CD4-positive, alpha-beta memory T cell (primary cell): ENCODE data around the gene RER1. TPM values are rescaled to one million over a fixed set of nuclear protein-coding genes. Genes with fewer than 3 reads are reported as not detected.

Source experiments
- CTCF ChIA-PET: fragments of 350-600 bp; sonication (Branson Sonifier 250); formaldehyde crosslinking; loops from one replicate; lab custom pipeline; 2021; ENCODE audit warnings: inconsistent platforms; ENCODE audit not compliant: partially characterized antibody; lab: Charles Lee
- POLR2A ChIA-PET: fragments of 350-600 bp; sonication (Branson Sonifier 250); formaldehyde crosslinking; loops from one replicate; lab custom pipeline; 2021; ENCODE audit not compliant: partially characterized antibody; lab: Charles Lee
- DNase-seq, 5 donors: peaks; one replicate each; pipeline versions ENCODE4 v3.0.0 to v3.0.0-alpha.2; 2020 to 2022; ENCODE audit warnings: mixed read lengths in 1 of 5
- H3K27ac ChIP-seq: one replicate; pipeline ENCODE4 v1.7.0; 2013; ENCODE audit warnings: low read depth, low read length
- H3K27me3 ChIP-seq: 2 replicates; pipeline ENCODE4 v1.7.0; 2013; ENCODE audit warnings: mild to moderate bottlenecking, low read length, moderate library complexity; ENCODE audit not compliant: insufficient read depth
- H3K36me3 ChIP-seq: 2 replicates; pipeline ENCODE4 v1.7.0; 2013; ENCODE audit warnings: mild to moderate bottlenecking, low read length, moderate library complexity; ENCODE audit not compliant: insufficient read depth
- H3K4me1 ChIP-seq: 2 replicates; pipeline ENCODE4 v1.7.0; 2013; ENCODE audit warnings: mild to moderate bottlenecking, low read length, moderate library complexity; ENCODE audit not compliant: insufficient read depth
- H3K4me3 ChIP-seq, 2 donors: one replicate each; pipeline ENCODE4 v1.7.0; 2013; ENCODE audit warnings: low read length in 2 of 2, mild to moderate bottlenecking in 1 of 2
- H3K9me3 ChIP-seq, 2 donors: one replicate each; pipeline ENCODE4 v1.7.0; 2013; ENCODE audit warnings: low read length in 2 of 2, control low read depth in 1 of 2; ENCODE audit not compliant: control insufficient read depth in 1 of 2
- H3K27ac Mint-ChIP-seq, 7 donors: one replicate each; pipeline ENCODE4 v1.8.0; 2020 to 2021; ENCODE audit warnings: mixed read lengths in 7 of 7, mild to moderate bottlenecking in 6 of 7, inconsistent platforms in 3 of 7, moderate library complexity in 3 of 7
- H3K27me3 Mint-ChIP-seq, 2 donors: one replicate each; pipeline ENCODE4 v1.8.0; 2020 to 2021; ENCODE audit warnings: mixed read lengths in 2 of 2
- H3K36me3 Mint-ChIP-seq, 2 donors: one replicate each; pipeline ENCODE4 v1.8.0; 2020 to 2021; ENCODE audit warnings: mixed read lengths in 2 of 2, inconsistent platforms in 1 of 2, mild to moderate bottlenecking in 1 of 2
- H3K4me1 Mint-ChIP-seq, 4 donors: one replicate each; pipeline ENCODE4 v1.8.0; 2020 to 2021; ENCODE audit warnings: mixed read lengths in 4 of 4, mild to moderate bottlenecking in 1 of 4
- H3K4me3 Mint-ChIP-seq, 8 donors: one replicate each; pipeline ENCODE4 v1.8.0; 2020 to 2021; ENCODE audit warnings: mixed read lengths in 8 of 8, mild to moderate bottlenecking in 7 of 8, moderate library complexity in 6 of 8, inconsistent platforms in 3 of 8
- H3K9me3 Mint-ChIP-seq, 8 donors: one replicate each; pipeline ENCODE4 v1.8.0; 2020 to 2021; ENCODE audit warnings: mixed read lengths in 8 of 8, mild to moderate bottlenecking in 5 of 8, inconsistent platforms in 3 of 8, moderate library complexity in 1 of 8
- intact Hi-C: fragments of 100-400 bp; cut with micrococcal nuclease; formaldehyde crosslinking; loops from one replicate; pipeline ENCODE4 v1.15.1; 2023
- polyA plus RNA-seq, 2 donors: library from polyadenylated mRNA; unstranded; fragments of 300-500 nt; fragmentation: Illumina TruSeq; gene quantifications; one replicate each; pipeline ENCODE4 v1.2.3, GENCODE V29; 2021
- total RNA-seq, 2 experiments: library from RNA; stranded (reverse); gene quantifications; one replicate each; pipeline ENCODE4 v1.2.3, GENCODE V29; 2021

RER1 gene
- total and polyA plus RNA-seq, 4 experiments from 2014 or later: 131 to 221 (median 150) TPM

DNA sequence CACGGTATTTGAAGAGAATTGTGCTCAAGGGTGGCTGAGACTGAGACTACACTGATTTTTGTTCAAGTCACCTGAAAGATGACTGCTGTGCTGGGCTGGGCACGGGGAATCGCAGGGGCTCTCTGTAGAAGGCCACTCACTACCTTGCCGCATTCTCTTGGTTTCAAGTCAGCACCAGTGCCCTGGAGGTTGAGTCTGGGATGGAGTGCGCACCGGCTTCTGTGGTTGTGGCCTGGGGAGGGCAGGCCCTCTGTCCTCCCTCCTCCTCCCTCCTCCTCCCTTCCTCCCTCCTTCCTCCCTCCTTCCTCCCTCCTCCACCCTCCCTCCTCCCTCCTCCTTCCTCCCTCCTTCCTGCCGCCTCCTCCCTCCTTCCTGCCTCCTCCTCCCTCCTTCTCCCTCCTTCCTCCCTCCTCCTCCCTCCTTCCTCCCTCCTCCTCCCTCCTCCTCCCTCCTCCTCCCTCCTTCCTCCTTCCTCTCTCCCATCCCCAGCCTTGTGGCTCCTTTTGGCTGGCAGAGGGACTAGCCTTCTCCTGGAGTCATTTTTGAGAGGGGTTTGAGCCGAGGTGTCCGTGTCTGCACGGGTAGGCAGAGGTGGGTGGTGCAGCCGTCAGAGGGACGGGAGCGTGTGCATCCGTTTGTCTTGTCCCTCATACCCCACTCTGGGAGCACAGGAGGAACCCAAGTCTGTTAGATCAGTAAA lies 9.5 kb downstream of the RER1 start:
- Histone ChIP-seq H3K27ac (no peak overlapping the region), H3K4me3 (no peak overlapping the region), H3K36me3 (peaks cover 75% of the 10 kb centered on the region), H3K4me1 (no peaks in the 10 kb centered on the region), H3K9me3 (no peaks in the 10 kb centered on the region), H3K27me3 (no peaks in the 10 kb centered on the region)
- H3K4me1 Mint-ChIP-seq: peaks cover 4 to 30% (median 6%) of the 10 kb centered on the region in 4 donors
- ChIA-PET CTCF (no interaction called here), POLR2A (interaction anchor here (1.3 to 3.0 kb wide), 2 partner anchors 10 to 185 kb away, joined by 3 to 8 read pairs; partner anchors contain the start of genes MORN1, PRXL2B and RER1)
- peak overlapping the region in 6 of 7 donors; percentile 19 to 79 (median 66) for H3K27ac Mint-ChIP-seq
- no peak for DNase-seq
- H3K36me3 Mint-ChIP-seq: peaks cover 44 to 70% of the 10 kb centered on the region in 2 donors
- peak overlapping the region in 1 of 8 donors; percentile 48 for H3K4me3 Mint-ChIP-seq
- no peaks in the 10 kb centered on the region for H3K9me3 Mint-ChIP-seq
- H3K27me3 Mint-ChIP-seq: no peaks in the 10 kb centered on the region
- intact Hi-C loops: no loop called here

DNA sequence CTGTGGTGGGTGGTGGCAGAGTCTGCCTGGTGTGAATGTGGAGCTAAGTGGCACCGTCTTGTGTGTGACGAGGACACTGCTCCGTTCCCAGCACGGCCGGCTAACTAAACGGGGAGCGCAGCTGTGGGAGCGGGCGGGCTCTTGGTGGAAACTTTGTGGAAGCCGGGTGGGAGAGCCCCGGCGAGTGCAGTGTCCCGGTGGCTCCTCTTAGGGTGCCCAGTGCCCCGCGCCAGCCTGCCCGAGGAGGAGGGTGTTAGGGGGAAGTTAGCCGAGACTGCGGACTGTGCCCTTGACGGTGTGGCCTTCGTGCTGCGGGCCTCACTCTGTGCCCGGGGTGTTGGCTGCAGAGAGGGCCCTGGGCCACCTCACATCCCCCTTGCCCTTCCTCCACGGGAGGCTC lies 10.8 kb downstream of the RER1 start:
- Mint-ChIP-seq H3K27ac (peak overlapping the region in 2 of 7 donors; percentile 15 to 30), H3K36me3 (peaks cover 41 to 63% of the 10 kb centered on the region in 2 donors), H3K9me3 (no peaks in the 10 kb centered on the region), H3K27me3 (no peaks in the 10 kb centered on the region), H3K4me3 (no peak overlapping the region), H3K4me1 (peaks cover 0 to 20% (median 4%) of the 10 kb centered on the region in 4 donors)
- no peaks in the 10 kb centered on the region for H3K27me3 ChIP-seq
- H3K4me3 ChIP-seq: no peak overlapping the region
- H3K4me1 ChIP-seq: no peaks in the 10 kb centered on the region
- CTCF ChIA-PET: interaction anchor here (1.0 kb wide), 1 partner anchor 208 kb away, joined by 3 read pairs; the partner anchor contains the start of gene FAAP20
- no peak overlapping the region for H3K27ac ChIP-seq
- intact Hi-C loops: no loop called here
- H3K36me3 ChIP-seq: peaks cover 71% of the 10 kb centered on the region
- DNase-seq: no peak
- POLR2A ChIA-PET: interaction anchor here (1.1 to 3.0 kb wide), 3 partner anchors 8 to 184 kb away, joined by 3 to 8 read pairs (median 3); partner anchors contain the start of genes MORN1, PRXL2B and RER1
- no peaks in the 10 kb centered on the region for H3K9me3 ChIP-seq

DNA sequence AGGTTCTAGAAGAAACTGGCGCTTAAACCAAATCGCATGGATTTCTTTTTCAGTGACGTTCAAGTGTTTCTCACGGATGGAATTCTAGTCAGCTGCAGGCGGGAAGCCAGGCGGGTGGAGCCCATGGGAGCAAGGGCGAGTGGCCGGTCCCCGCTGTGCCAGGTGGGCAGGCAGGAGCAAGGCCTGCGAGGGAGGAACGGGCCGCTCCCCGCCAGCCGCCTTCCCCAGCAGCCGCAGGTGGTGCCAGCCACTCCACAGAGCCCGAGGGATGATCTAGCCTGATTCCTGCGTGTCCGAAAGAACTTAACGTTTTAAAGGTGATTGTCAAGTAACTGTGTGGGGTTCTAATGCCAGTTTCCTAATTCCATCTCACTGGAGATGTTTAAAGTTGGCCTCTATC lies 11.6 kb downstream of the RER1 start:
- no peak for DNase-seq
- Histone ChIP-seq H3K9me3 (no peaks in the 10 kb centered on the region), H3K4me1 (no peaks in the 10 kb centered on the region), H3K36me3 (peaks cover 63% of the 10 kb centered on the region), H3K27me3 (no peaks in the 10 kb centered on the region), H3K27ac (no peak overlapping the region), H3K4me3 (no peak overlapping the region)
- CTCF ChIA-PET: no interaction called here
- no peaks in the 10 kb centered on the region for H3K27me3 Mint-ChIP-seq
- POLR2A ChIA-PET: interaction anchor here (1.1 to 3.0 kb wide), 2 partner anchors 9 to 12 kb away, joined by 3 to 8 read pairs; partner anchors contain the start of genes MORN1 and RER1
- H3K36me3 Mint-ChIP-seq: peaks cover 41 to 61% of the 10 kb centered on the region in 2 donors
- peaks cover 0 to 17% (median 4%) of the 10 kb centered on the region in 4 donors for H3K4me1 Mint-ChIP-seq
- peak overlapping the region in 1 of 7 donors; percentile 35 for H3K27ac Mint-ChIP-seq
- intact Hi-C loops: no loop called here
- H3K4me3 Mint-ChIP-seq: no peak overlapping the region
- H3K9me3 Mint-ChIP-seq: no peaks in the 10 kb centered on the region

DNA sequence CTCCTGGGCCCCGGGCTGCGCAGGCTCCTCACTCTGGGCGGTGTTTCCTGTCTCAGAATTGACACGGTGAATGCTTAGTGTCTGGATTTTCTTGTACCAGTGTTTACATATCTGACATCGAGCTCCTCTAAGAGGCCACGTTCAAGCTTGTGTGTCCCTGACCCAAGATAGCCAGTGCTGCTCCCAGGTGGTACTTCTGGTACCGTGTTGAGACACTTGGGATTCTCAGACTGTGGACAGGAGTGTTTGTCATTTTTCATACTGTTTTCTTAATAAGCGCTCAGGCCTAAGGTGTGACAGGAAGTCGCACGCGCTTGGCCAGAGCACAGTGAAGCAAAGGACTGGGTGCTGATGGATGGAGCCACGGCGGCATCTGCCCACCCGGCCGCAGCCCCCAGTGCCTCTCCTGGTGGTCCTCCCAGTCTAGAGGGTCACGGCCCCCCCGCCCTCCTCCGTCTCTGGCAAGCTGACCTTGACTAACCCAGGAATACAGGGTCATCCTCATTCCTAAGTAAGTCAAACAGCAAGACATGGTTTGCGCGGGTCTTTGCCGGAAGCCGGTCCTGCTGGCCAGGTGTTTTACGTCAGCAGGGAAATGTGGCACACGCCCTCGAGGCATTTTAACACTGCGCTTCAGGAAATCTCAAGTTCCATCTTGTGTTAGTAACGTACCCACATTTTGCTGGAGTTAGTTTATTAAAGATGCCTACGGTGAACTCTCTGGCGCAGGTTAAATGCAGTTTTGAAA lies 12.7 kb downstream of the RER1 start:
- H3K27ac ChIP-seq: no peak overlapping the region
- CTCF ChIA-PET: no interaction called here
- H3K36me3 ChIP-seq: peaks cover 60% of the 10 kb centered on the region
- Mint-ChIP-seq H3K27ac (peak overlapping the region in 4 of 7 donors; percentile 22 to 64 (median 42)), H3K4me3 (no peak overlapping the region), H3K4me1 (peaks cover 0 to 10% (median 4%) of the 10 kb centered on the region in 4 donors), H3K9me3 (no peaks in the 10 kb centered on the region), H3K36me3 (peaks cover 36 to 59% of the 10 kb centered on the region in 2 donors), H3K27me3 (no peaks in the 10 kb centered on the region)
- no peaks in the 10 kb centered on the region for H3K27me3 ChIP-seq
- DNase-seq: peak in 1 of 5 donors; percentile 9
- no peaks in the 10 kb centered on the region for H3K9me3 ChIP-seq
- H3K4me1 ChIP-seq: no peaks in the 10 kb centered on the region
- intact Hi-C loops: no loop called here
- POLR2A ChIA-PET: interaction anchor here (1.0 kb wide), 1 partner anchor 141 kb away, joined by 3 read pairs; no protein-coding TSS in a partner anchor
- no peak overlapping the region for H3K4me3 ChIP-seq

DNA sequence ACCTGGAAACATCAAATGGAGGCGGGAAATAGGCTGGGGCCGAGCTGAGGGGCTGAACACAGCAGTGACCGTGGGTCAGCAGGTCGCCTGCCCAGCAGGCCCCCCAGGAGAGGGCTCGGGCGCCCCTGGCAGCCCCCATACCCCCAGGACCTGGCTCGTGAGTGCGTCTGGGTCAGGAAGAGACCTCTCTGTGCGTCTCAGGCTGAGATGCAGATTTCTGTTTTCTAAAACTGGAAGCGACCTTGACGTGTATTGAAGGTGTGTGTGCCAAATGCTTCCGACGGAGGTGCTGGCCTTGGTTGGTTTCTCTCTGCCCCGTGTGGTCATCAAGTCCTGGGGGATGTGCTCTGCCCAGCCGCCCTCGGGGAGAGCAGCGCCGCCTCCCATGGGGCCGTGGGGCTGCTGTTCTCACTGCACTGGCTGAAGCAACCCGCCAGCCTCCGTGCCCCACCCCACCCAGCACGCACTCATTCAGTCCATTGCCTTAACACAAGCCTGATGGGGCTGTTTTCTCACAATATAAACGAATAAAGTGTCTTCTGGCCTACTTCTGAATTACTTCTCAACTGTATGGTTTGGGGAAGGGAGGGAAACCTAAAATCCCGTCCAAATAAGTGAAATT lies 13.4 kb downstream of the RER1 start:
- DNase-seq: peak in 1 of 5 donors; percentile 10
- Histone ChIP-seq H3K4me1 (no peaks in the 10 kb centered on the region), H3K36me3 (peaks cover 53% of the 10 kb centered on the region), H3K27ac (no peak overlapping the region), H3K4me3 (no peak overlapping the region), H3K9me3 (no peaks in the 10 kb centered on the region), H3K27me3 (no peaks in the 10 kb centered on the region)
- no peak overlapping the region for H3K4me3 Mint-ChIP-seq
- H3K27me3 Mint-ChIP-seq: no peaks in the 10 kb centered on the region
- peak overlapping the region in 3 of 7 donors; percentile 16 to 42 (median 35) for H3K27ac Mint-ChIP-seq
- intact Hi-C loops: no loop called here
- peaks cover 0 to 8% (median 4%) of the 10 kb centered on the region in 4 donors for H3K4me1 Mint-ChIP-seq
- POLR2A ChIA-PET: interaction anchor here (0.9 to 1.0 kb wide), 2 partner anchors 13 to 141 kb away, joined by 3 to 6 read pairs; partner anchors contain the start of genes MORN1 and RER1
- peaks cover 33 to 57% of the 10 kb centered on the region in 2 donors for H3K36me3 Mint-ChIP-seq
- CTCF ChIA-PET: no interaction called here
- no peaks in the 10 kb centered on the region for H3K9me3 Mint-ChIP-seq

DNA sequence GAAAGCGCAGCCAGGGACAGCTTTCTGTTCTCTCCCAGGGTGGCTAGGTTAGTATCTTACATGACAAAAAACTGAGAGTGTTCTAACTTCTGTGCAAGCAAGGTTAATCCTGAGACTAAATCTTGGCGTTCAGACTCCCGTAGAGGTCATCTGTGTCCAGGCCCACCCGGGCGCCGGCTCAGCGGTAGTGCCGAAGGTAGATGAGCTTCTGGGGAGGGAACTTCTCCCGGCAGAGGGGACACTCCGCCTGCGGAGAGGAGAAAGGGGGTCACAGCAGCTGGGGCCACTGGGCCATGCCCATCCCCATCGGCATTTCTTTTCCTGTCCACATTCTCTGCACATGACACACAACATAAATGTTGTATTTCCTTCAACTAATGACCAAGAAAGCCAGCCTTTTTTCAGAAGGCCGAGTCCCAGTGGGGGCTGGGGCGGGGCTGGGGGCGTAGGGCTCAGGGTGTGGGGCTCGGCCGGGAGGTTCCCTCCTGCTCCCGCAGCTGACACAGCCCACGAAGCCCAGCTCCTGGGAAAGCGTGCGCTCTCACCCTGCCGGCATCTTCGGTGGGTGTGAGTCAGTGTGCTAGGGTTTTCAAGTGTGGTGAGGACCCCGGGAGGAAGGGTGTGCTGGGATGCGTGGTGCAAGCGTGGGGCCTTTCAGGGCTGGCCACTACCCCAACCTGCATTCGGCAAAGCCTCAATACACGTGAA lies 14.1 kb downstream of the RER1 start:
- Mint-ChIP-seq H3K4me3 (no peak overlapping the region), H3K27me3 (no peaks in the 10 kb centered on the region), H3K36me3 (peaks cover 25 to 54% of the 10 kb centered on the region in 2 donors), H3K9me3 (no peaks in the 10 kb centered on the region), H3K27ac (no peak overlapping the region), H3K4me1 (peaks cover 0 to 10% (median 2%) of the 10 kb centered on the region in 4 donors)
- H3K36me3 ChIP-seq: peaks cover 46% of the 10 kb centered on the region
- H3K4me1 ChIP-seq: no peaks in the 10 kb centered on the region
- ChIA-PET CTCF (no interaction called here), POLR2A (interaction anchor here (0.9 to 1.0 kb wide), 2 partner anchors 14 to 140 kb away, joined by 3 to 6 read pairs; partner anchors contain the start of genes MORN1 and RER1)
- no peak overlapping the region for H3K27ac ChIP-seq
- DNase-seq: peak in 1 of 5 donors; percentile 30
- no peak overlapping the region for H3K4me3 ChIP-seq
- no peaks in the 10 kb centered on the region for H3K9me3 ChIP-seq
- intact Hi-C loops: no loop called here
- no peaks in the 10 kb centered on the region for H3K27me3 ChIP-seq
